22Rv1 (cell line): Measurements from ENCODE around the gene UBR4.

Experiments used
- ZFX ChIP-seq: fragments of 450-650 bp; IDR thresholded peaks from 2 replicates; pipeline ENCODE4 v1.6.1; 2017; ENCODE audit warnings: antibody characterized with exemption, borderline replicate concordance
- TF ChIP-seq, protein P1 (sequence below): fragments of 450-650 bp; IDR thresholded peaks from 2 replicates; pipeline ENCODE4 v1.5.1; 2017; ENCODE audit warnings: mild to moderate bottlenecking

- TF ChIP-seq, protein P1, sequence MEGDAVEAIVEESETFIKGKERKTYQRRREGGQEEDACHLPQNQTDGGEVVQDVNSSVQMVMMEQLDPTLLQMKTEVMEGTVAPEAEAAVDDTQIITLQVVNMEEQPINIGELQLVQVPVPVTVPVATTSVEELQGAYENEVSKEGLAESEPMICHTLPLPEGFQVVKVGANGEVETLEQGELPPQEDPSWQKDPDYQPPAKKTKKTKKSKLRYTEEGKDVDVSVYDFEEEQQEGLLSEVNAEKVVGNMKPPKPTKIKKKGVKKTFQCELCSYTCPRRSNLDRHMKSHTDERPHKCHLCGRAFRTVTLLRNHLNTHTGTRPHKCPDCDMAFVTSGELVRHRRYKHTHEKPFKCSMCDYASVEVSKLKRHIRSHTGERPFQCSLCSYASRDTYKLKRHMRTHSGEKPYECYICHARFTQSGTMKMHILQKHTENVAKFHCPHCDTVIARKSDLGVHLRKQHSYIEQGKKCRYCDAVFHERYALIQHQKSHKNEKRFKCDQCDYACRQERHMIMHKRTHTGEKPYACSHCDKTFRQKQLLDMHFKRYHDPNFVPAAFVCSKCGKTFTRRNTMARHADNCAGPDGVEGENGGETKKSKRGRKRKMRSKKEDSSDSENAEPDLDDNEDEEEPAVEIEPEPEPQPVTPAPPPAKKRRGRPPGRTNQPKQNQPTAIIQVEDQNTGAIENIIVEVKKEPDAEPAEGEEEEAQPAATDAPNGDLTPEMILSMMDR = no peak
- no peak for TF ChIP-seq ZFX
Observed at GRCh38 chr1:19061798-19062197, 148.3 kb downstream of the UBR4 start.
